Measurements from ENCODE around the gene SERPINB6.

The SERPINB6 gene

DNA sequence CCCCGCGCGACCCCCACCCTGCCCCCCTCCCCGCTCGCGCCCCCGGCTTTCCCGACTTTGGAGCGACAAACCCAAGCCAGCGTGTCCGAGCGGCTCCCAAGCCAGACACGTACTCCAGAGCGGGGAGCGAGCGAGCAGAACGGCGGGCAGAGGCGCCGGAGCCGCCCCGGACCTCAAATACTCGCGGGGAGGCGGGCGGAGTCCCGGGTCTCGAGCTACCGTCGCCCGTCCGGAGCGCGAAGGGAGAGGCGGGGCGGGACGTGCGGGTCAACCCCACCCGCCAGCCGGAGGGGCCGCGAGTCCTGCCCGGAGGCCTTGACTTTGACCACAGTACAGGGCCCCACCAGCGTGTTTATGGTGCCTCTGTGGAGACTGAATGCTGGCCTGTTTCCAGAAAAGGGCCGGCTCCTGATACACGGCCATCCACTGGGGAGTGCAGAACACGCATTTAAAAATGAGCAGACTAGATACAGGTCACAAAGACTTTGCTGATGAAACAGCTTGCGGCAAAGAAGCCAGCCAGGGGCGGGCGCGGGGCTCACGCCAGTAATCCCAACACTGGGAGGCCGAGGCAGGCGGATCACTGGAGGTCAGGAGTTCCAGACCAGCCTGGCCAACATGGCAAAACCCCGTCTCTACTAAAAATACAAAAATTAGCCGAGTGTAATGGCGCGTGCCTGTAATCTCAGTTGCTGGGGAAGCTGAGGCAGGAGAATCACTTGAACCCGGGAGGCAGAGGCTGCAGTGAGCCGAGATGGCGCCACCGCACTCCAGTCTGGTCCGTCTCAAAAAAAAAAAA lies at the start of gene SERPINB6:
Gene SERPINB6 (minus strand): TSS at position 148 of the 799 bp plus-strand sequence. CDS start 12,235 bp downstream, outside the sequence.
- no peaks in the 10 kb centered on the region for H3K9me3 ChIP-seq (ENCODE audit: low read depth, low read length)
- peak within 1 kb of the TSS; percentile 77 for H3K9ac ChIP-seq (ENCODE audit: insufficient read length)
- H3K27ac ChIP-seq, result no peak within 1 kb of the TSS
- DNase-seq (ENCODE audit: low read depth, low spot score), result no peak
- no peaks in the 10 kb centered on the region for H3K36me3 ChIP-seq (ENCODE audit: insufficient read depth, low read length)
- TF ChIP-seq POLR2AphosphoS5 (IDR thresholded peaks at IDR 0.05; ENCODE audit: borderline replicate concordance, low read depth, low read length) (0 out of 2 replicates have a peak, but pooled peaks have one; percentile 25), EZH2 (IDR thresholded peaks at IDR 0.05) (no peak)
- H3K4me3 ChIP-seq, result peak within 1 kb of the TSS; percentile 80

- TF ChIP-seq EZH2 (IDR thresholded peaks at IDR 0.05), result no peak
- no peak for TF ChIP-seq FOXP2 (optimal IDR thresholded peaks at IDR 0.05; ENCODE audit: control extremely low read depth, extremely low read length, insufficient read depth)
- TF ChIP-seq POLR2AphosphoS5 (IDR thresholded peaks at IDR 0.05; ENCODE audit: borderline replicate concordance, low read depth, low read length), result no peak
- Histone ChIP-seq H3K9me3 (ENCODE audit: low read depth, low read length) (no peaks in the 10 kb centered on the region), H3K36me3 (ENCODE audit: insufficient read depth, low read length) (peaks cover 23% of the 10 kb centered on the region), H3K4me3 (no peak overlapping the region), H3K9ac (ENCODE audit: insufficient read length) (no peak overlapping the region), H3K27ac (no peak overlapping the region; the same call in 1 of the 2 replicates)
- no peak for DNase-seq (ENCODE audit: low read depth, low spot score)
These were observed 48.5 kb upstream of the SERPINB6 start for GRCh38 chr6:3019749-3020320.

- Histone ChIP-seq H3K4me3 (no peak overlapping the region), H3K9ac (ENCODE audit: insufficient read length) (no peak overlapping the region), H3K27ac (peak overlapping the region; percentile 85), H3K9me3 (ENCODE audit: low read depth, low read length) (no peaks in the 10 kb centered on the region), H3K36me3 (ENCODE audit: insufficient read depth, low read length) (peaks cover 23% of the 10 kb centered on the region)
- DNase-seq (ENCODE audit: low read depth, low spot score), result no peak
- no peak for TF ChIP-seq FOXP2 (optimal IDR thresholded peaks at IDR 0.05; ENCODE audit: control extremely low read depth, extremely low read length, insufficient read depth)
- no peak for TF ChIP-seq POLR2AphosphoS5 (IDR thresholded peaks at IDR 0.05; ENCODE audit: borderline replicate concordance, low read depth, low read length)
- no peak for TF ChIP-seq EZH2 (IDR thresholded peaks at IDR 0.05)
These were observed 47.7 kb upstream of the SERPINB6 start for GRCh38 chr6:3019065-3019464.

- Histone ChIP-seq H3K9me3 (ENCODE audit: low read depth, low read length) (no peaks in the 10 kb centered on the region), H3K36me3 (ENCODE audit: insufficient read depth, low read length) (peaks cover 28% of the 10 kb centered on the region), H3K4me3 (no peak overlapping the region), H3K9ac (ENCODE audit: insufficient read length) (no peak overlapping the region), H3K27ac (no peak overlapping the region; the same call in 1 of the 2 replicates)
- TF ChIP-seq FOXP2 (optimal IDR thresholded peaks at IDR 0.05; ENCODE audit: control extremely low read depth, extremely low read length, insufficient read depth), result no peak
- no peak for TF ChIP-seq EZH2 (IDR thresholded peaks at IDR 0.05)
- TF ChIP-seq POLR2AphosphoS5 (IDR thresholded peaks at IDR 0.05; ENCODE audit: borderline replicate concordance, low read depth, low read length), result peak; percentile 40; the same call in 1 of the 2 replicates
- no peak for DNase-seq (ENCODE audit: low read depth, low spot score)
These were observed 45.9 kb upstream of the SERPINB6 start for GRCh38 chr6:3017304-3017703.

GRCh38 chr6:3016473-3017280 lies 45.3 kb upstream of the SERPINB6 start:
- TF ChIP-seq POLR2AphosphoS5 (IDR thresholded peaks at IDR 0.05; ENCODE audit: borderline replicate concordance, low read depth, low read length) (no peak), FOXP2 (optimal IDR thresholded peaks at IDR 0.05; ENCODE audit: control extremely low read depth, extremely low read length, insufficient read depth) (no peak), EZH2 (IDR thresholded peaks at IDR 0.05) (no peak)

GRCh38 chr6:3015144-3015543 lies 43.8 kb upstream of the SERPINB6 start:
- no peak for DNase-seq (ENCODE audit: low read depth, low spot score)
- Histone ChIP-seq H3K4me3 (no peak overlapping the region), H3K36me3 (ENCODE audit: insufficient read depth, low read length) (peaks cover 31% of the 10 kb centered on the region), H3K9ac (ENCODE audit: insufficient read length) (no peak overlapping the region), H3K9me3 (ENCODE audit: low read depth, low read length) (peaks cover 9% of the 10 kb centered on the region), H3K27ac (no peak overlapping the region)
- TF ChIP-seq POLR2AphosphoS5 (IDR thresholded peaks at IDR 0.05; ENCODE audit: borderline replicate concordance, low read depth, low read length) (no peak), EZH2 (IDR thresholded peaks at IDR 0.05) (no peak)

More at GRCh38 chr6:3016473-3017280, 45.3 kb upstream of the SERPINB6 start:
- no peak overlapping the region for H3K4me3 ChIP-seq
- DNase-seq (ENCODE audit: low read depth, low spot score), result no peak
- no peak overlapping the region for H3K27ac ChIP-seq
- H3K9me3 ChIP-seq (ENCODE audit: low read depth, low read length), result peaks cover 2% of the 10 kb centered on the region
- no peak overlapping the region for H3K9ac ChIP-seq (ENCODE audit: insufficient read length)
- H3K36me3 ChIP-seq (ENCODE audit: insufficient read depth, low read length), result peaks cover 30% of the 10 kb centered on the region

- DNase-seq (ENCODE audit: low read depth, low spot score), result no peak
- H3K36me3 ChIP-seq (ENCODE audit: insufficient read depth, low read length), result peaks cover 31% of the 10 kb centered on the region
These were observed 43.3 kb upstream of the SERPINB6 start for GRCh38 chr6:3014675-3015066.

More at GRCh38 chr6:3014675-3015066, 43.3 kb upstream of the SERPINB6 start:
- Histone ChIP-seq H3K9ac (ENCODE audit: insufficient read length) (no peak overlapping the region), H3K4me3 (no peak overlapping the region), H3K9me3 (ENCODE audit: low read depth, low read length) (peaks cover 9% of the 10 kb centered on the region), H3K27ac (no peak overlapping the region)
- TF ChIP-seq POLR2AphosphoS5 (IDR thresholded peaks at IDR 0.05; ENCODE audit: borderline replicate concordance, low read depth, low read length), result no peak
- no peak for TF ChIP-seq FOXP2 (optimal IDR thresholded peaks at IDR 0.05; ENCODE audit: control extremely low read depth, extremely low read length, insufficient read depth)
- no peak for TF ChIP-seq EZH2 (IDR thresholded peaks at IDR 0.05)
